GM18499 (cell line): ENCODE data around the gene EGF.

ENCODE experiments used
- ATAC-seq: cut with Tn5 transposase; IDR thresholded peaks from one replicate; pipeline ENCODE4 v1.9.1; 2021; ENCODE audit warnings: moderate number of reproducible peaks; ENCODE audit not compliant: insufficient read depth, unreplicated experiment

EGF gene

GRCh38 chr4:109989044-109989443 lies 76.4 kb downstream of the EGF start:
- ATAC-seq: no peak

- ATAC-seq: no peak
Observed at GRCh38 chr4:109989618-109990017, 76.9 kb downstream of the EGF start.

DNA sequence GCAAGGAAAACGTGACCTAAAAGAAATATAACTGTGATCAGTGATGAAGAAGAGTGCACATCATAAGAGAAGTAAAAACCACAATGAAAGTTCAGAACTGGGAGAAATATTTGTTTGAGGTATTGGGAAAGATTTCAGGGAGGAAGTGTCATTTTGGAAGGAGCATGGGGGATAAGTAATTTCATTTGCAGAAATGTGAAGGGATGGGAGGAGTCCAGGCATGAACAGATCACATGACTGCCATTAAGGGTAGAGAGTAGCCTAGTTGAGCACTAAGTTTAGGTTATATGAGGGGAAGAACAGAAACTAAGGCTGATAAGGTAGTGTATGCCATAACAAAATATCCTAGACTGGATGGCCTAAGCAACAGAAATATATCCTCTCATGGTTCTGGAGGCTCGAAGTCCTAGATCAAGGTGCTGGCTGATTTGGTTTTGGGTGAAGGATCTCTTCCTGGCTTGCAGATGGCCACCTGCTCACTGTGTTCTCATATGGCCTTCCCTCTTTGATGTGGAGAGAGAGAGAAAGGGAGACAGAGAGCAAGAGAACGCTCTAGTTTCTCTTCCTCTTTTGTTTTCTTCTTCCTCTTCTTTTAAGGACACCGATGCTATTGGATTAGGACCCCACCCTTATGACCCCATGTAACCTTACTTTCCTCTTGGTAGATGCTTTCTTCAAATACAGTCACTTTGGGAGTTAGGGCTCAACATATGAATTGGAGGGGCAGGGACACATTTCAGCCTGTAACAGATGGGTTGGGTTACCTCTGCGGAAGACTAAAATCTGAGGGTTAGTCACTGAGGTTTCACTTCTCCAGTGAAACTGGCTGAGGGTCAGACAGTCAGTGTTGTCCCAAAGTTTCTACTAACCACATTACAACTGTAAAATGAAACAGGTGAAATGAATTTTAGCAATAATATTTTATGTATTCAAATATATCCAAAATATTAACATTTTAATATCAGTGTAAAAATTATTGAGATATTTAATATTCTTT lies 77.9 kb downstream of the EGF start:
- ATAC-seq: peak; percentile 63

DNA sequence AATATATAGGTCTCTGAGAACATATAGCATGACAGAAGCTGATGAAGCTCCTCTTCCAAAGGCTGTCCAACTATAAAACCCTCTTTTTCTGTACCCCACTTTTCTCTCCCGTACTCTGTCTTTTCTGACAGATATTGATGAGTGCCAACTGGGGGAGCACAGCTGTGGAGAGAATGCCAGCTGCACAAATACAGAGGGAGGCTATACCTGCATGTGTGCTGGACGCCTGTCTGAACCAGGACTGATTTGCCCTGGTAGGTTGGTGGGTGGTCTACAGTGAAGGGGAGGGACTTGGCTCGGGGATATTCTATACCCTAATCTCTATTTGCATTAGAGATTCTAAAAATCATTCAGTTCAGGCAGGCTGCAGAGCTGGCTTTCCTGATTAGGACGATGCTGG lies 80.4 kb downstream of the EGF start:
- ATAC-seq: no peak

DNA sequence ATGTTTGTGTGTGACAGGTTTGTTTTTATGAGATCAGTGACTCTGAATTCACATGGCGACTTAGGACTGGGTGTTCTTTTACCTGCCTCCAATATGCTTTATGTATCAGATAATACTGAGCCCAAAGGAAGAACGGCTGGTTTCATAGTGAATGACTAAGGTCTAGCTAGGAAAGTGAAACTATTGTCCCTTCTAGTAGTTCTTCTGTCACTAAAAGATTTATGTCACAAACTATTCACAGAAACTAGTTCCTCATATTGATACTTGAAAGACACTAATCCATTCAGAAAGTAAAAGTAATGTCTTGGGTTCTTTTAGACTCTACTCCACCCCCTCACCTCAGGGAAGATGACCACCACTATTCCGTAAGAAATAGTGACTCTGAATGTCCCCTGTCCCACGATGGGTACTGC lies 81.7 kb downstream of the EGF start:
- ATAC-seq: peak; percentile 62

GRCh38 chr4:109996526-109996925 lies 83.8 kb downstream of the EGF start:
- ATAC-seq: no peak

DNA sequence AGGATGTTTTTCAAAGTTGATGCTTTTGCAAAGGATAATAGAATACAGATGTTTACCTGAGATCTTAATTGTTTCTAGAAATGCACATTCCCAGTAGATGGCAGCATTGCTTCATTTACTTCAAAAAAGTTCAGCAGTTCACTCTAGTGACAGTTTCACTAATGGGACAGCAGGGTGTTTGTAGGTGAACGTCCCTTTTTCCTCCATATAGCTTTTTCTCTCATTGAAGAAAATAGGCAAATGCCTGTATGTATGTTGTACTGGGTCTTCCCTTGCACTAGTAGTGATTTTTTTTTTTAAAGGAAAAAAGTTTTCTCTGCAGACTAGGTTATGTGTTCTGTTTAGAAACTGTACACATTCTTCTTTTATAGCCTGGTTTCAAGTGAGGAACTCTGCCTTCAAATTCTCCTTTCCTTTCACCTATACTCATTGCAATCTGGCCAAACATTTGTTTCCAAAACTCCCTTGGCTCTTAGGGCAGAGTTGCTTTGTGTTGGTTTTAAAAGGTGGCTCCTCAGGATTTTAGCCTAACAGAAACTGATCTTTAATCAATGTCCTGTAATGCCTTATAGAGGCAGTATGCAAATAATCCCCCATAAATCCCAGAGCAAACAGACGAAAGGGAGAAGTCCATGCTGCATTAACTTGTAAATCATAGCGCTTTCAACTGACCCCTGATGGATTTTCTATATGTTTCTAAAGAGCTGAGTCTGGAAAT lies 86.3 kb downstream of the EGF start:
- ATAC-seq: no peak

GRCh38 chr4:109999585-109999912 lies 86.9 kb downstream of the EGF start:
- no peak for ATAC-seq

DNA sequence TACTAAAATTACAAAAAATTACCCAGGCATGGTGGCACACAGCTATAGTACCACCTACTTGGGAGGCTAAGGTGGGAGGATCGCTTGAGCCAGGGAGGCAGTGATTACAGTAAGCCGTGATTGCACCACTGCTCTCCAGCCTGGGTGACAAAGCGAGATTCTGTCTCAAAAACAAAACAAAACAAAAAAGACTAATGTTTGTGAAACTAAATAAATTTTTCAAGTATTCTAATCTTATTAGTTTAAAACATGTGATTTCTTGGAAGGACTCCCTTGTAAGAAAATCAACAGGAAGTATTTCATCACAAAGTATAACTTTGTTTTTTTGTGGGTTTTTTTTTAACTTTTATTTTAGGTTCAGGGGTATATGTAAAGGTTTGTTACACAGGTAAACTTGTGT lies 89.6 kb downstream of the EGF start:
- no peak for ATAC-seq

- ATAC-seq: no peak
Observed at GRCh38 chr4:110003401-110004187, 90.9 kb downstream of the EGF start.

GRCh38 chr4:110004556-110004955 lies 91.9 kb downstream of the EGF start:
- ATAC-seq: no peak

DNA sequence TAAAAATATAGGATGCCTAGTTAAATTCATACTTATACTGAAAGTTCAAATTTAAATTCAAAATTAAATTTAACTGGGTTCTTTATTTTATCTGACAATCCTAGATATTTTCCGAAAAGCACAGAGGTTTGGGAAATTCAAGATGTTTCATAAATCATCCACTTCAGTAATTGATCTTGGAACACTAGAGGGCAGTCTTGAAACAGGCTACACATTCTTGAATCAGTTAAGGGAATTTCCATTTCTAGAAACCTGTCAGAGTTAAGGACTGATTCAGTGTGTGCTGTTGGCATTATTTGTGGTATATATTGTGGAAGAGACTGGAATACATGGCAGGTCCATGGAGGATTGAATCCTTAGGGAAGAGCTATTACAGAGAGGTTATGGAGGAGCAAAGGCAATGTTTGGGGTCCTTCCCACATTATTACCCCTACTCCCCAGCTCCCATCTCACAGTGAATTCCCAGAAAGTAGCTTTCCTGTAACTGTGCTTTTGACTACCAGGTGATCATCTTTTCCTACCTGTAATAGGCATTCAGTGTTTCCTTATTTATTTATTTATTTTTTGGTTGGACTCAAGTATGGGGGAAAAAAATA lies 92.9 kb downstream of the EGF start:
- ATAC-seq: peak; percentile 72

GRCh38 chr4:110007217-110007616 lies 94.5 kb downstream of the EGF start:
- no peak for ATAC-seq

GRCh38 chr4:110008540-110008939 lies 95.9 kb downstream of the EGF start:
- ATAC-seq: no peak

DNA sequence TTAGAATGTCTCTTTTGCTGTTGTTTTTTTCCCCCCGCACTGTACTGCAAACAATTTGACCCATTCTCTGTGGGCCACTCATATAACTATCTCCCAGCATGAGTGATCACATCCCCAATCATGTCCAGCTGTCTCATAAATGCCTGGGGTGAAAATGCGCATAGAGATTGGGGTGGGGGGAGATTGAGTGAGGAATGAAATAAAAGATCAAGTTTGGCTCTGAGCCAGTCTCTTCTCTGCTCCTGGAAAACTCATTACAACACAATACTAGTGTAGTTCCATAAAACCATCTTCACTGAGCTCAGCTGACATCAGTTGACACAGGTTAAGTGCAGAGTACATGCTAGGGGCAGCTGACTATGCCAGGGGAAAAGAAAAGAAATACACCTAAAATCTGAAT lies 96.9 kb downstream of the EGF start:
- no peak for ATAC-seq

DNA sequence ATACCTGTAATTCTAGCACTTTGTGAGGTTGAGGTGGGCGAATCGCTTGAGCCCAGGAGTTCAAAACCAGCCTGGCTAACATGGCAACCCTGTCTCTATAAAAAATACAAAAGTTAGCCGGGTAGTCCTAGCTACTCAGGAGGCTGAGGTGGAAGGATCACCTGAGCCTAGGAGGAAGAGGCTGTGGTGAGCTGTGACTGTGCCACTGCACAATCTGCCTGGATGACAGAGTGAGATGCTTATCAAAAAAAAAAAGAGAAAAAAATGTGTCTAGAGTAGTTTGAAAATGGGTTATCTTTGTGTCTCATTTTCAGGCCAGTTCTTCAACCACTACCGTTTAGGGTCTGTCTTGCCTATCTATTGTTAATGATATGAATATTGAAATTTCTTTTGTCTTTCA lies 98.1 kb downstream of the EGF start:
- ATAC-seq: no peak

DNA sequence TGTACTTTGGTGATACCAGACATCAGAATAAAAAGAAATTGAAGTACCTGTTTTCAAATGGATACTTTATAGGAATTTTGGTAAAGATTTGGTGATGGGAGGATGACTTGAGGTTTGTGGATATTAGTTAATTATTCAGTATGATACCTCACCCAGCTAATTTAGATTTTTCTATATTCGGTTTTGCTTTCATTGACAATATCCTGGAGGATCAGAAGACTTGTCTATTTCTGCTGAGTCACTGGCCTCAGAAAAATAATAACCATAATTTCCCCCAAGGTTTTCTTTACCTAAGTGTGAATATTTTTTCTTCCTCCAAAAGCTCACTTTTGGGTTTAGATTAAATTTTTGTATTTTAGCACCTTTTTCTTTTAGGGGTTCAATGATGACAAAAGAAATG lies 100.2 kb downstream of the EGF start:
- no peak for ATAC-seq

DNA sequence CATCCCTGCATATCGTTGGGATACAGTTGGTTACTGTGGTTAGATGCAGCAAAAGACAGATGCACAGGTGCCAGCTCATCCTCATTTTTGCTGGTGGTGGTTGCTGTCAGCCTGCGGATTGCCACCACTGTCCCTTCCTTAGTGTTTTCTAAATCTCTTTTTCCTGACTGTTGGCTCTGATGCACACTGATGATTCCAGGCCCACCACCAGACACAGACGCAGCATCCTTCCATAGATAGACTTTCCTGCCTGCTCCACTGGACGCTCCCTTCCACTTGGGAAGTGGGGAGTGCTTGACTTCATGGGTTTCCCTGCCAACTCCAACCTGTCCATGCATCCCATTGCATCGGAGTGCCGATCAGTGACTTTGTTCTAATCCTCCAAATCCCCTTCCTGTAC lies 101.5 kb downstream of the EGF start:
- no peak for ATAC-seq

- ATAC-seq: no peak
Observed at GRCh38 chr4:110019153-110019552, 106.5 kb downstream of the EGF start.

GRCh38 chr4:110020139-110020538 lies 107.5 kb downstream of the EGF start:
- ATAC-seq: no peak
